ENCODE results near the gene PCBP3. TPM values are rescaled to one million over a fixed set of nuclear protein-coding genes. Genes with fewer than 3 reads are reported as not detected.

PCBP3 gene
- total and polyA plus RNA-seq, 2 of the 13 experiments (the other 11 are each of a cell fraction or from before 2014, with no cell fraction given) = not detected

DNA sequence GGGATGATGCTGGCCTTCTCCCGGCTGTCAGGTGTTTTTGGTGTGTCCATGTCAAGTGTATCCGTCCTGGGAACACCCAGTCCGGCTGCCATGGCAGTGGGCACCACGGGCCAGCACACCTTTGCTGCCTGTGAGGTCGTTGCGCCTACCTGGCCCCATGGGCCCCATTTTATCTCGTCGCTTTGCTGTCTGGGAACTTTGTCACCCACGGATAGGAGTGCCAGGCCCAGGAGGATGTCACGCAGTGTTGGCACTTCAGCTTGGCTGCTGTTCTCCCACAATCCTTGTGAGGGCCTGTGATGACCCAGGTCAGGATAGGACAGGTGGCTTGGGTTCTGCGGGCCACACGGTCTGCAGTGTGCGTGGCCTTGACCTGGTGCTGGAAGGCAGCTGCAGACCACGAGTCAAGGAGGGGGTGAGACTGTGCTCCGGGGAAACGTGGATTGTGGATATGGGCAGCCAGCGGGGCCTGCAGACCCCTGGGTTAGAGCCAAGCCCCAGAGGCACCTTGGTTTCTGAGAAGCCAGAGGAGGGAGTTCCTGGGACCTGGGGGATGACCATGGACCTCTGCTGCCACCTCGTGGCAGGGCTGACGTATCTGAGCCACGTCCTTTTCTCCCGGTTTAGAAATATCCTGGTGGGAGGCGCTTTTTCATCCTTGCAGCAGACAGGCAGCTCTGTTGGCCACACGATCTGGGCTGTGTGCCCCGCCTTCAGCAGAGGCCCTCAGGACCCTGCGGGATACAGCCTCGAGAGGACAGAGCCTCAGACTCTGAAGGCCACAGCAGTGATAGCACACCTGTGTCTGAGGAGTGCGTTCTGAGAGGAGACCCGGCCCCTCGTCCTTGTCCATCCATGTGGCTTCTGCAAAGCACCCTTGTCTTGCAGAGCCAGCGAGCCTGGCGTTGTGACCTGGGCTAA, 176.9 kb downstream of the PCBP3 start (continued):
- TF ChIP-seq, protein P1, sequence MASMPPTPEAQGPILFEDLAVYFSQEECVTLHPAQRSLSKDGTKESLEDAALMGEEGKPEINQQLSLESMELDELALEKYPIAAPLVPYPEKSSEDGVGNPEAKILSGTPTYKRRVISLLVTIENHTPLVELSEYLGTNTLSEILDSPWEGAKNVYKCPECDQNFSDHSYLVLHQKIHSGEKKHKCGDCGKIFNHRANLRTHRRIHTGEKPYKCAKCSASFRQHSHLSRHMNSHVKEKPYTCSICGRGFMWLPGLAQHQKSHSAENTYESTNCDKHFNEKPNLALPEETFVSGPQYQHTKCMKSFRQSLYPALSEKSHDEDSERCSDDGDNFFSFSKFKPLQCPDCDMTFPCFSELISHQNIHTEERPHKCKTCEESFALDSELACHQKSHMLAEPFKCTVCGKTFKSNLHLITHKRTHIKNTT (CRISPR knock-in tag; IDR thresholded peaks at IDR 0.05) = no peak
- TF ChIP-seq, protein P2, sequence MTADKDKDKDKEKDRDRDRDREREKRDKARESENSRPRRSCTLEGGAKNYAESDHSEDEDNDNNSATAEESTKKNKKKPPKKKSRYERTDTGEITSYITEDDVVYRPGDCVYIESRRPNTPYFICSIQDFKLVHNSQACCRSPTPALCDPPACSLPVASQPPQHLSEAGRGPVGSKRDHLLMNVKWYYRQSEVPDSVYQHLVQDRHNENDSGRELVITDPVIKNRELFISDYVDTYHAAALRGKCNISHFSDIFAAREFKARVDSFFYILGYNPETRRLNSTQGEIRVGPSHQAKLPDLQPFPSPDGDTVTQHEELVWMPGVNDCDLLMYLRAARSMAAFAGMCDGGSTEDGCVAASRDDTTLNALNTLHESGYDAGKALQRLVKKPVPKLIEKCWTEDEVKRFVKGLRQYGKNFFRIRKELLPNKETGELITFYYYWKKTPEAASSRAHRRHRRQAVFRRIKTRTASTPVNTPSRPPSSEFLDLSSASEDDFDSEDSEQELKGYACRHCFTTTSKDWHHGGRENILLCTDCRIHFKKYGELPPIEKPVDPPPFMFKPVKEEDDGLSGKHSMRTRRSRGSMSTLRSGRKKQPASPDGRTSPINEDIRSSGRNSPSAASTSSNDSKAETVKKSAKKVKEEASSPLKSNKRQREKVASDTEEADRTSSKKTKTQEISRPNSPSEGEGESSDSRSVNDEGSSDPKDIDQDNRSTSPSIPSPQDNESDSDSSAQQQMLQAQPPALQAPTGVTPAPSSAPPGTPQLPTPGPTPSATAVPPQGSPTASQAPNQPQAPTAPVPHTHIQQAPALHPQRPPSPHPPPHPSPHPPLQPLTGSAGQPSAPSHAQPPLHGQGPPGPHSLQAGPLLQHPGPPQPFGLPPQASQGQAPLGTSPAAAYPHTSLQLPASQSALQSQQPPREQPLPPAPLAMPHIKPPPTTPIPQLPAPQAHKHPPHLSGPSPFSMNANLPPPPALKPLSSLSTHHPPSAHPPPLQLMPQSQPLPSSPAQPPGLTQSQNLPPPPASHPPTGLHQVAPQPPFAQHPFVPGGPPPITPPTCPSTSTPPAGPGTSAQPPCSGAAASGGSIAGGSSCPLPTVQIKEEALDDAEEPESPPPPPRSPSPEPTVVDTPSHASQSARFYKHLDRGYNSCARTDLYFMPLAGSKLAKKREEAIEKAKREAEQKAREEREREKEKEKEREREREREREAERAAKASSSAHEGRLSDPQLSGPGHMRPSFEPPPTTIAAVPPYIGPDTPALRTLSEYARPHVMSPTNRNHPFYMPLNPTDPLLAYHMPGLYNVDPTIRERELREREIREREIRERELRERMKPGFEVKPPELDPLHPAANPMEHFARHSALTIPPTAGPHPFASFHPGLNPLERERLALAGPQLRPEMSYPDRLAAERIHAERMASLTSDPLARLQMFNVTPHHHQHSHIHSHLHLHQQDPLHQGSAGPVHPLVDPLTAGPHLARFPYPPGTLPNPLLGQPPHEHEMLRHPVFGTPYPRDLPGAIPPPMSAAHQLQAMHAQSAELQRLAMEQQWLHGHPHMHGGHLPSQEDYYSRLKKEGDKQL (CRISPR knock-in tag; IDR thresholded peaks at IDR 0.05; ENCODE audit: low read depth) = no peak
- TF ChIP-seq ZNF550 (CRISPR knock-in tag; IDR thresholded peaks at IDR 0.05; ENCODE audit: borderline replicate concordance) (no peak), ELF4 (CRISPR knock-in tag; IDR thresholded peaks at IDR 0.05; ENCODE audit: borderline replicate concordance) (no peak), CCAR2 (optimal IDR thresholded peaks at IDR 0.05; ENCODE audit: low read depth, low read length) (no peak), NFATC3 (CRISPR knock-in tag; IDR thresholded peaks at IDR 0.05) (no peak), MTF1 (CRISPR knock-in tag; IDR thresholded peaks at IDR 0.05) (no peak), CBX2 (IDR thresholded peaks at IDR 0.05; ENCODE audit: low read depth, low read length) (no peak), CBX2 (CRISPR knock-in tag; IDR thresholded peaks at IDR 0.05; ENCODE audit: low read depth) (no peak), MYC (CRISPR knock-in tag; IDR thresholded peaks at IDR 0.05; ENCODE audit: borderline replicate concordance) (no peak), ADNP (CRISPR knock-in tag; IDR thresholded peaks at IDR 0.05) (no peak), GATAD2A (CRISPR knock-in tag; IDR thresholded peaks at IDR 0.05) (peak; percentile 30; the same call in 1 of the 2 replicates), AKAP8 (CRISPR knock-in tag; IDR thresholded peaks at IDR 0.05) (no peak)
- TF ChIP-seq, protein P3, sequence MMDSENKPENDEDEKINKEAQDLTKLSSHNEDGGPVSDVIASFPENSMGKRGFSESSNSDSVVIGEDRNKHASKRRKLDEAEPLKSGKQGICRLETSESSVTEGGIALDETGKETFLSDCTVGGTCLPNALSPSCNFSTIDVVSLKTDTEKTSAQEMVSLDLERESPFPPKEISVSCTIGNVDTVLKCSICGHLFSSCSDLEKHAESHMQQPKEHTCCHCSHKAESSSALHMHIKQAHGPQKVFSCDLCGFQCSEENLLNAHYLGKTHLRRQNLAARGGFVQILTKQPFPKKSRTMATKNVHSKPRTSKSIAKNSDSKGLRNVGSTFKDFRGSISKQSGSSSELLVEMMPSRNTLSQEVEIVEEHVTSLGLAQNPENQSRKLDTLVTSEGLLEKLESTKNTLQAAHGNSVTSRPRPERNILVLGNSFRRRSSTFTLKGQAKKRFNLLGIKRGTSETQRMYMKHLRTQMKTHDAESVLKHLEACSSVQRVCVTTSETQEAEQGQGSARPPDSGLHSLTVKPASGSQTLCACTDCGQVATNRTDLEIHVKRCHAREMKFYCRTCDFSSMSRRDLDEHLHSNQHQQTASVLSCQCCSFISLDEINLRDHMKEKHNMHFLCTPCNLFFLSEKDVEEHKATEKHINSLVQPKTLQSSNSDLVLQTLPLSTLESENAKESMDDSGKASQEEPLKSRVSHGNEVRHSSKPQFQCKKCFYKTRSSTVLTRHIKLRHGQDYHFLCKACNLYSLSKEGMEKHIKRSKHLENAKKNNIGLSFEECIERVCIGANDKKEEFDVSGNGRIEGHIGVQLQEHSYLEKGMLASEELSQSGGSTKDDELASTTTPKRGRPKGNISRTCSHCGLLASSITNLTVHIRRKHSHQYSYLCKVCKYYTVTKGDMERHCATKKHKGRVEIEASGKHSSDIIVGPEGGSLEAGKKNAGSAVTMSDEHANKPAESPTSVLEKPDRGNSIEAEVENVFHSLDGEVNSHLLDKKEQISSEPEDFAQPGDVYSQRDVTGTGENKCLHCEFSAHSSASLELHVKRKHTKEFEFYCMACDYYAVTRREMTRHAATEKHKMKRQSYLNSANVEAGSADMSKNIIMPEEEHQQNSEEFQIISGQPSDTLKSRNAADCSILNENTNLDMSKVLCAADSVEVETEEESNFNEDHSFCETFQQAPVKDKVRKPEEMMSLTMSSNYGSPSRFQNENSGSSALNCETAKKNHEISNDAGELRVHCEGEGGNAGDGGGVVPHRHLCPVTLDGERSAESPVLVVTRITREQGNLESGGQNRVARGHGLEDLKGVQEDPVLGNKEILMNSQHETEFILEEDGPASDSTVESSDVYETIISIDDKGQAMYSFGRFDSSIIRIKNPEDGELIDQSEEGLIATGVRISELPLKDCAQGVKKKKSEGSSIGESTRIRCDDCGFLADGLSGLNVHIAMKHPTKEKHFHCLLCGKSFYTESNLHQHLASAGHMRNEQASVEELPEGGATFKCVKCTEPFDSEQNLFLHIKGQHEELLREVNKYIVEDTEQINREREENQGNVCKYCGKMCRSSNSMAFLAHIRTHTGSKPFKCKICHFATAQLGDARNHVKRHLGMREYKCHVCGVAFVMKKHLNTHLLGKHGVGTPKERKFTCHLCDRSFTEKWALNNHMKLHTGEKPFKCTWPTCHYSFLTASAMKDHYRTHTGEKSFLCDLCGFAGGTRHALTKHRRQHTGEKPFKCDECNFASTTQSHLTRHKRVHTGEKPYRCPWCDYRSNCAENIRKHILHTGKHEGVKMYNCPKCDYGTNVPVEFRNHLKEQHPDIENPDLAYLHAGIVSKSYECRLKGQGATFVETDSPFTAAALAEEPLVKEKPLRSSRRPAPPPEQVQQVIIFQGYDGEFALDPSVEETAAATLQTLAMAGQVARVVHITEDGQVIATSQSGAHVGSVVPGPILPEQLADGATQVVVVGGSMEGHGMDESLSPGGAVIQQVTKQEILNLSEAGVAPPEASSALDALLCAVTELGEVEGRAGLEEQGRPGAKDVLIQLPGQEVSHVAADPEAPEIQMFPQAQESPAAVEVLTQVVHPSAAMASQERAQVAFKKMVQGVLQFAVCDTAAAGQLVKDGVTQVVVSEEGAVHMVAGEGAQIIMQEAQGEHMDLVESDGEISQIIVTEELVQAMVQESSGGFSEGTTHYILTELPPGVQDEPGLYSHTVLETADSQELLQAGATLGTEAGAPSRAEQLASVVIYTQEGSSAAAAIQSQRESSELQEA (CRISPR knock-in tag; IDR thresholded peaks at IDR 0.05; ENCODE audit: not compliant biosample characterization) = peak; percentile 64

Data from HepG2 (cell line).